HG03565 (cell line): Measurements from ENCODE around the gene ETFA.

Source experiments
- ATAC-seq: cut with Tn5 transposase; IDR thresholded peaks from one replicate; pipeline ENCODE4 v1.9.1; 2021; ENCODE audit warnings: mild to moderate bottlenecking, moderate library complexity; ENCODE audit not compliant: unreplicated experiment

Gene ETFA

GRCh38 chr15:76311100-76311953, at the start of gene ETFA:
TSS of gene ETFA (minus strand) at chr15:76311469. CDS start at chr15:76311388, 81 bp downstream.
- peak; percentile 90 for ATAC-seq

GRCh38 chr15:76360416-76360815, 49.1 kb upstream of the ETFA start:
- ATAC-seq = no peak

GRCh38 chr15:76359152-76359551, 47.9 kb upstream of the ETFA start:
- no peak for ATAC-seq

GRCh38 chr15:76358453-76358852, 47.2 kb upstream of the ETFA start:
- no peak for ATAC-seq

GRCh38 chr15:76354823-76355440, 43.7 kb upstream of the ETFA start:
- no peak for ATAC-seq

- no peak for ATAC-seq
These were observed 42.6 kb upstream of the ETFA start for GRCh38 chr15:76353903-76354302.

GRCh38 chr15:76353023-76353577, 41.8 kb upstream of the ETFA start:
- ATAC-seq = no peak

GRCh38 chr15:76349301-76350070, 38.2 kb upstream of the ETFA start:
- ATAC-seq = no peak

- no peak for ATAC-seq
These were observed 36.3 kb upstream of the ETFA start for GRCh38 chr15:76347482-76348055.

GRCh38 chr15:76346669-76347481, 35.6 kb upstream of the ETFA start:
- no peak for ATAC-seq

- ATAC-seq = no peak
These were observed 34.8 kb upstream of the ETFA start for GRCh38 chr15:76345880-76346668.

- ATAC-seq = no peak
These were observed 34.3 kb upstream of the ETFA start for GRCh38 chr15:76345583-76345879.

GRCh38 chr15:76344893-76345582, 33.8 kb upstream of the ETFA start:
- ATAC-seq = no peak

GRCh38 chr15:76343313-76343996, 32.2 kb upstream of the ETFA start:
- ATAC-seq = no peak

GRCh38 chr15:76342382-76343201, 31.3 kb upstream of the ETFA start:
- ATAC-seq = no peak

GRCh38 chr15:76342058-76342381, 30.8 kb upstream of the ETFA start:
- ATAC-seq = no peak

GRCh38 chr15:76341366-76342057, 30.2 kb upstream of the ETFA start:
- no peak for ATAC-seq
